ENCODE results near the gene ZNF366. TPM values are rescaled to one million over a fixed set of nuclear protein-coding genes. Genes with fewer than 3 reads are reported as not detected.

ZNF366 gene
- total RNA-seq, 1 experiment from 2014 or later = 0.17 TPM

DNA sequence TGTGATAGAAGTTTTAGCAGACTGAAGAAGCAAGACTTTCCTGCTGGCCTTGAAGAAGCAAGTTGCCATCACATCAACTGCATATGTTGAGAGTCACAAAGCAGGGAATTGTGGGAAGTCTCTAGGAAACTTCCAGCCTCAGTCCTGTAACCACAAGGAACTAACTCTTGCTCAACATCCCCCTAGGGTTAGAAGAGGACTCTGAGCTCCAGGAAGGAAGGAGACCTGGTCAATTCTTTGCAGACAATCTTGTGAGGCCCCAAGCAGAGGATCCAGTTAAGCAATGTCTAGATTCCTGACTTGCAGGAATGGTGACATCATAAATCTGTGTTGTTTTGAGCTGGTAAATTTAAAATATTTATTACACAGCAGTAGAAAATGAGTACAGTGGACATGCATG is 18.6 kb upstream of the ZNF366 start:
- H4K20me1 ChIP-seq (ENCODE audit: insufficient read depth) = no peaks in the 10 kb centered on the region
- H3K27ac ChIP-seq = peak overlapping the region; percentile 34; the same call in 1 of the 2 replicates
- TF ChIP-seq, protein P1, sequence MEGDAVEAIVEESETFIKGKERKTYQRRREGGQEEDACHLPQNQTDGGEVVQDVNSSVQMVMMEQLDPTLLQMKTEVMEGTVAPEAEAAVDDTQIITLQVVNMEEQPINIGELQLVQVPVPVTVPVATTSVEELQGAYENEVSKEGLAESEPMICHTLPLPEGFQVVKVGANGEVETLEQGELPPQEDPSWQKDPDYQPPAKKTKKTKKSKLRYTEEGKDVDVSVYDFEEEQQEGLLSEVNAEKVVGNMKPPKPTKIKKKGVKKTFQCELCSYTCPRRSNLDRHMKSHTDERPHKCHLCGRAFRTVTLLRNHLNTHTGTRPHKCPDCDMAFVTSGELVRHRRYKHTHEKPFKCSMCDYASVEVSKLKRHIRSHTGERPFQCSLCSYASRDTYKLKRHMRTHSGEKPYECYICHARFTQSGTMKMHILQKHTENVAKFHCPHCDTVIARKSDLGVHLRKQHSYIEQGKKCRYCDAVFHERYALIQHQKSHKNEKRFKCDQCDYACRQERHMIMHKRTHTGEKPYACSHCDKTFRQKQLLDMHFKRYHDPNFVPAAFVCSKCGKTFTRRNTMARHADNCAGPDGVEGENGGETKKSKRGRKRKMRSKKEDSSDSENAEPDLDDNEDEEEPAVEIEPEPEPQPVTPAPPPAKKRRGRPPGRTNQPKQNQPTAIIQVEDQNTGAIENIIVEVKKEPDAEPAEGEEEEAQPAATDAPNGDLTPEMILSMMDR (conservative IDR thresholded peaks at IDR 0.05) = no peak
- no peak for TF ChIP-seq EZH2 (IDR thresholded peaks at IDR 0.05; ENCODE audit: low read depth)
- 0 out of 2 replicates have a peak overlapping the region, but pooled peaks have one; percentile 6 for H3K4me2 ChIP-seq
- H3K27me3 ChIP-seq (ENCODE audit: insufficient read depth, low read depth) = no peaks in the 10 kb centered on the region
- no peaks in the 10 kb centered on the region for H3K79me2 ChIP-seq (ENCODE audit: low read depth)
- DNase-seq = peak; percentile 33 to 80
- no peaks in the 10 kb centered on the region for H3K36me3 ChIP-seq (ENCODE audit: low read depth)
- ChIA-PET CTCF (interaction anchor here (0.7 kb wide), 1 partner anchor 317 kb away, joined by 3 read pairs; no protein-coding TSS in a partner anchor), POLR2A (ENCODE audit: unreplicated experiment) (interaction anchor here (0.7 kb wide), 1 partner anchor 293 kb away, joined by 4 read pairs; no protein-coding TSS in a partner anchor)
- H3K9me3 ChIP-seq (ENCODE audit: insufficient read depth, low read depth) = peaks cover 16% of the 10 kb centered on the region
- BruUV-seq (replicated peaks) = no TSS peak
- H3K4me1 ChIP-seq (replicated peaks; ENCODE audit: insufficient read depth) = peaks cover 13% of the 10 kb centered on the region
- no peaks in the 10 kb centered on the region for H3K9me2 ChIP-seq (ENCODE audit: insufficient read depth)
- H3F3A ChIP-seq (ENCODE audit: insufficient read depth, low read depth) = peaks cover 9% of the 10 kb centered on the region; the same call in 1 of the 2 replicates
- intact Hi-C loops (cut with micrococcal nuclease; ENCODE audit: unreplicated experiment) = loop anchor here (2.0 to 5.0 kb wide), 2 partner anchors 73 to 316 kb away; no protein-coding TSS in a partner anchor
- no peak overlapping the region for H3K4me3 ChIP-seq
- H2AFZ ChIP-seq = no peak overlapping the region

DNA sequence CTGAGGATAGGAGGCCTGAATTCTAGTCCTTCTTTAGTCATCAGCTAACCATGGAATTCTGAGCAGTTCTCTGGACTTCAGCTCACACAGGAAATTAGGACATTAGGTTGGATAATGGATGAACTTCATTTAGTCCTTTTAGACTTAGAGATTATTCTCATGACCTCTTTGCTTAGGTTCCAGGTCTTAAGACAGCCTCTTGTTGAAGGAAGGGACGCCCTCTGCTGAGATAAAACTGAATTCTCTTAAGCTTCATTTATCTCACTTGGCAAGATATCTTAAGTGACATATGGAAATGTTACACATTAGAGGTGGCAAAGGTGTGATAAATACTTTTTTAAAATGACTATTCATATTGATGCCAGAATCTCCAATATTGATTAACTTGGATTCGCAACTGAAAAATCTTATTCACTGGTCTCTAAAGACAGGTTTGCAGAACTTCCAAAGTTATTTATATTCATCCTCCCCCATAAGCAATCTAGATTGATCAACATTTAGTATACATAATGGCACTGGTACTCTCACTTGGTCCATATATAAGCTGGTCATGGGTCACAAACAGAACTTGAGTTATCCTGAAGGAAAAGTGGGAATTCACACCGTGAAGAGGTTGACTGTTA is 16.9 kb upstream of the ZNF366 start:
- no peak for TF ChIP-seq EZH2 (IDR thresholded peaks at IDR 0.05; ENCODE audit: low read depth)
- TF ChIP-seq, protein P1 (conservative IDR thresholded peaks at IDR 0.05) = peak; percentile 76
- POLR2A ChIA-PET (ENCODE audit: unreplicated experiment) = interaction anchor here (0.6 to 1.0 kb wide), 6 partner anchors 8 to 187 kb away, joined by 3 to 13 read pairs (median 4); no protein-coding TSS in a partner anchor
- no peaks in the 10 kb centered on the region for H3K36me3 ChIP-seq (ENCODE audit: low read depth)

DNA sequence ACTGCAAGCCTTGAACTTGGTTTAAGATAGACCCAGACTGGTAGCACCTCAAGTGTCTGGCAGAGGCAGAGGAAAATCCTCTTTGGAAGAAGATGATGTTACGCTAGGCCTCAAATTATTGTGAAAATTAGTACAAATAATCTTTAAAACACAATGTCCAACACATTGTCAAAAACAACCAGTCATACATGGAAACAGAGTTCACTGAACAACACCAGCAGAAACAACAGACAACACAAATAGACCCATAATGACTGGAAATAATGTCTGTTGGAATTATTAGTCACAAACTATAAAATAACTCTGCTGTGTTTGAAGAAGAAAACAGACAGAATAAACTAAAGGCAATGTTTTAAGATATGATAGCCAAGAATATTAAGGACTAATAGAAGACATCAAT is 15.4 kb upstream of the ZNF366 start:
- H3K27ac ChIP-seq = no peak overlapping the region
- no peaks in the 10 kb centered on the region for H3K79me2 ChIP-seq (ENCODE audit: low read depth)
- H3K9me3 ChIP-seq (ENCODE audit: insufficient read depth, low read depth) = peaks cover 19% of the 10 kb centered on the region
- TF ChIP-seq EZH2 (IDR thresholded peaks at IDR 0.05; ENCODE audit: low read depth) = no peak
- TF ChIP-seq, protein P1 (conservative IDR thresholded peaks at IDR 0.05) = no peak
- no peaks in the 10 kb centered on the region for H4K20me1 ChIP-seq (ENCODE audit: insufficient read depth)
- no peaks in the 10 kb centered on the region for H3K27me3 ChIP-seq (ENCODE audit: insufficient read depth, low read depth)
- ChIA-PET POLR2A (ENCODE audit: unreplicated experiment) (interaction anchor here (0.6 kb wide), 1 partner anchor 175 kb away, joined by 5 read pairs; no protein-coding TSS in a partner anchor), CTCF (no interaction called here)
- BruUV-seq (replicated peaks) = no TSS peak
- intact Hi-C loops (cut with micrococcal nuclease; ENCODE audit: unreplicated experiment) = no loop called here
- no peaks in the 10 kb centered on the region for H3K36me3 ChIP-seq (ENCODE audit: low read depth)
- peaks cover 9% of the 10 kb centered on the region; the same call in 1 of the 2 replicates for H3F3A ChIP-seq (ENCODE audit: insufficient read depth, low read depth)
- no peak overlapping the region for H3K4me3 ChIP-seq
- no peak overlapping the region for H3K4me2 ChIP-seq
- DNase-seq = no peak
- H3K9me2 ChIP-seq (ENCODE audit: insufficient read depth) = no peaks in the 10 kb centered on the region
- peaks cover 13% of the 10 kb centered on the region for H3K4me1 ChIP-seq (replicated peaks; ENCODE audit: insufficient read depth)
- no peak overlapping the region for H2AFZ ChIP-seq

More for the DNA sequence above, 16.9 kb upstream of the ZNF366 start:
- Histone ChIP-seq H3K79me2 (ENCODE audit: low read depth) (no peaks in the 10 kb centered on the region), H2AFZ (no peak overlapping the region), H3K27me3 (ENCODE audit: insufficient read depth, low read depth) (no peaks in the 10 kb centered on the region), H4K20me1 (ENCODE audit: insufficient read depth) (no peaks in the 10 kb centered on the region), H3K9me3 (ENCODE audit: insufficient read depth, low read depth) (peaks cover 19% of the 10 kb centered on the region), H3K4me1 (replicated peaks; ENCODE audit: insufficient read depth) (peaks cover 13% of the 10 kb centered on the region), H3K9me2 (ENCODE audit: insufficient read depth) (no peaks in the 10 kb centered on the region), H3K27ac (no peak overlapping the region), H3F3A (ENCODE audit: insufficient read depth, low read depth) (peaks cover 9% of the 10 kb centered on the region; the same call in 1 of the 2 replicates), H3K4me3 (no peak overlapping the region), H3K4me2 (no peak overlapping the region)
- intact Hi-C loops (cut with micrococcal nuclease; ENCODE audit: unreplicated experiment) = loop anchor here (1.0 to 2.0 kb wide), 3 partner anchors 71 to 295 kb away; no protein-coding TSS in a partner anchor
- no TSS peak for BruUV-seq (replicated peaks)
- CTCF ChIA-PET = interaction anchor here (0.6 to 1.6 kb wide), 8 partner anchors 11 to 158 kb away, joined by 3 to 6 read pairs (median 4); no protein-coding TSS in a partner anchor
- peak in 1 of 2 experiments; percentile 67 for DNase-seq
